Measurements from ENCODE around the gene AUTS2.

- TF ChIP-seq YY1 (IDR thresholded peaks at IDR 0.05; ENCODE audit: insufficient read depth, insufficient read length): no peak
- no peak for TF ChIP-seq ZNF274 (IDR thresholded peaks at IDR 0.05; ENCODE audit: low read depth, low read length)
Observed at GRCh38 chr7:70595370-70595754, 997.1 kb downstream of the AUTS2 start.
